Raji (cell line): ENCODE results near the gene MYO1G.

Source experiments
- POLR2A ChIP-seq: IDR thresholded peaks from 2 replicates; pipeline ENCODE4 v1.6.1; 2011; ENCODE audit warnings: low read depth, low read length, control low read depth; ENCODE audit not compliant: insufficient read depth

MYO1G gene

DNA sequence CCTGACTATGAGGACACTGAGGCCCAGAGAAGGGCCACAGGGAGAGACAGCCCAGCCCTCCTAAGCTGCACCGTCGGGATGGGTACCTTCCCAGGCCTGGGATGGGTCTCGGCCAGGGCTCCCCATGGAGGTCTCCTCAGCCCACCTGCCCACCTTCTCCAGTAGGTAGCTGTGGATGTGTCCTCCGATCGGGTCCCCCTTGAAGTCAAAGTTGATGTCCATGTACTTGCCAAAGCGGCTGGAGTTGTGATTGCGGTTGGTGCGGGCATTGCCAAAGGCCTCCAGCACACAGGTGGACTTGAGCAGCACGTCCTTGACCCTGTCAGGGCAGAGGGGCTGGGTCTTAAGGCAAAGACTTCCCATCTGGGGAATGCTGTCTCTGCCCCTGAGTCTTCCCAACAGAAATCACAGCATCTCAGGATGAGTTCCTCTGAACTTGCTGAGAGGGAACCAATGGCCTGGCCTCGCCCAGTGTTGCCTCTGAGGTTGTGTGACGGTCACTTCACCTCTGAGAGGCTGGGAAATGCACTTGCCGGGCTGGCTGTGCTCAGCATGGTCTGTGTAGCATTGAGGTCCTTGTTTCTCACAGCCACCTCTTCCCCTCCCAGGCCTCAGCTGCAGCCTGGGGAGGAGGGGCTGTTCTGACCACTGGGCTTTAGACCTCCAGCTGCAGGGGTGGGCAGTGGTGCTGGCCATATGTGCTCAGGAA is 3.3 kb downstream of the MYO1G start:
- TF ChIP-seq POLR2A, result no peak

DNA sequence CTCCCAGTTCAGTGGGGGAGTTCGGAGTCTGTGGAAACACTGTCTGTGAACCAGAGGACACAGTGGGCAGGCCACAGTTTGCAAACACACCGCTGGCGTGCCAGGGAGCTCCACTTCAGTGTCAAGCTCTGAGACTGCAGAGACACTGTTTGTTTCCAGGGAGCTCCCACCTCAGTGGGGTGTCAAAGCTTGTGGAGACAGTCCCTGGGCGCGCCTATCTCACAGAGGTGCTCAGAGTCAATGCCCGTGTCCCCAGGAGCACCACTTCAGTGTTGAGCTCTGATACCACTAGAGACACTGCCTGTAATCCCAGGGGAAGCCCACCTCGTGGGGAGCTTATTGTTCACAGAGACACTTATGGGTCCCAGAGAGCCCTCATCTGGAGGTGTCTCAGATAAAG is 4.3 kb downstream of the MYO1G start:
- no peak for TF ChIP-seq POLR2A

- TF ChIP-seq POLR2A, result no peak
Measured at GRCh38 chr7:44973610-44974401, 5.0 kb downstream of the MYO1G start.

- TF ChIP-seq POLR2A, result no peak
Measured at GRCh38 chr7:44972562-44972961, 6.3 kb downstream of the MYO1G start.

DNA sequence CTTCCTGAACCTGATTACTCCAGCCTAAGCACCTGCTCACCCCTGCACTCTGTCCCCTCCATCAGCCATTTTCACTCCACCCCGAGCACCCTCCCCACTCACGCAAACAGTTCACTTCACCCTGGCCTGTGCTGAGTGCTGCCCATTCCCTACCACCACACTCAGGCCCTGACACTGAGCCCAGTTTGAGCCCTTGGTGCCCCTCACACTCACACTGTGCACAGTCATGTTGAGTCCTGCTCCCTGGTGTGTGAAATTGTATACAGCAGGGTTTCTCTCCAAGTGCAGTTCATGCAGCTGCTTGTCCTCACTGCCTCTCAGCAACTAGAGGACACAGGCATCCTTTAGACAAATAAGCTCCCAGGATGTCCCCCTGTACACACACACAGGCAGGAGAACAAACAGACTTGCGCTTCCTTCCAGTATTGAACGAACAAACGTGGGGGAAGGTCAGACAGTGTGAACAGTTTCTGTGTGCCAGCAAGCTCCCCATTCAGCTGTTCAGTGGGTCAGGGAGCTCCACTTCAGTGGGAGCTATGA is 6.8 kb downstream of the MYO1G start:
- no peak for TF ChIP-seq POLR2A

DNA sequence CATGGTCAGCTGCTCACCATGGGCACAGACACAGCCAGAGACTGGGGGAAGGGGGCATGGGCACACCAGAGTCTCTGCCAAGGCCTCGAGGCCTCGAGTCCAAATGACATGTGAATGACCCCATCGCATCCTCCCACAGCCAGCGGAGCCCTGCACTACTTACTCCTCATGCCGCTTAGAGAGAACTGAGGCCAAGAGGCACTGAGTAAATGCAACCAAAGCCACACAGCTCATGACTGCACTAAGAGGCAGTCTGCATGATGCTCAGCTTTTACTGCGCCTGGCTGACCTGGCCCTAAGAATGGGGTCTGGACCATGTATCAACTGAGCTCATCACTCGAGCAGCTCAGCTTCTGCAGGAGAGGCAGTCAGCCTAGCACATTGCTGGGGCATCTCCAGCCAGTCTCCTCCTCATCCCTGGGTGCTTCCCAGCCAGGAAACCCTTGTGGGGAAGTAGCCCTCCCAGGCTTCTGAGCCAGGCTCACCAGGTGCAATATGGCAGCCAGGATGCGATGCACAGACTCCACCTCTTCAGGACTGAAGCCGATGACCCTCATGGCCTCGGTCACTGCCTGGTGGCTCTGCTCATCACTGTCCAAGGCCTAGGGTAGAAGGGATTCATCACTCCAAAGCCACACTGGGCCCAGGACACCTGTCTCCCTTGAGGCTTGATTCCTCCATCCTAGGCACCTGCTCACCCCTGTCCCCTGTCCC is 7.5 kb downstream of the MYO1G start:
- no peak for TF ChIP-seq POLR2A

- TF ChIP-seq POLR2A, result no peak
Measured at GRCh38 chr7:44970523-44971051, 8.2 kb downstream of the MYO1G start.

GRCh38 chr7:44969701-44970522 is 8.9 kb downstream of the MYO1G start:
- TF ChIP-seq POLR2A, result 0 out of 2 replicates have a peak, but pooled peaks have one; percentile 13

GRCh38 chr7:44969049-44969700 is 9.6 kb downstream of the MYO1G start:
- TF ChIP-seq POLR2A, result no peak

DNA sequence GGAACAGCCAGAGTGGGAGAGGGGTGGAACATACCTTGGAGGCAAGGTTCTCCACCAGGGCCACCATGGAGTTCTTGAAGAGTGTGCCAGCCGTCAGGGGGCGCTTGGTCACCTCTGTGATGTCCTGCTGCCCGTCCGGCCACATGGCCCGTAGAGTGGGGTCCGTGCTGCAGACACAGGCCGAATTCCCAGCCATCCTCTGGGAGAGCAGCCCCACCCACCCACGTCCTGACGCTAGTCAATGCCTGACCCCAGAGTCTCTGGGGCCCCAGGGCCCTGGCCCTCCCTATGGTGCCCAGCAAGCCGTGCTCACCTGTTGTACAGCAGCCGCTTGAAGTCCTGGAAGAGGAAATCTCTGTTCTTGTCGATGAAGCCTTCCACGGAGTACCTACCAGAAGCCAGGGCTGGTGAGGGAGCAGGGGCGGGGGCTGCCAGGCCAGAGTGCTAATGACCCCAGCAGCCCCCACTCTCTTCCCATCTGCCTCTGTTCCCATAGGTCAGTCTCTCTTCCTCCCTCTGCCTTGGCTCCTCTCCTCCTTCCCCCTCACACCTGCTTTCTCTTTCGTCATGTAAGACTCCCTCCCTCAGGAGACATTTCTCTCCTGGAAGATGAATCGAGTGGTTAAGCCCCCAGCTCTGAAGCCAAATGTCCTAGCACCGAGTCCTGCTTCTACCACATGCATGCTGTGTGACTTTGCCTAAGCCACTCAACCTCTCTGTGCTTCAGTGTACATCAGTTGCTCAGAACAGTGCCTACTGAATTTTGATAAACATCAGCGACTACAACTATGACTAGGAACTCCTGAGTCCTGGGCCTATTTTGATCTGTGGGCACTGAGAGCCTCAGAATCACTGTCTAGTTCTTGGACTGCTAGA is 11.0 kb downstream of the MYO1G start:
- TF ChIP-seq POLR2A, result no peak

DNA sequence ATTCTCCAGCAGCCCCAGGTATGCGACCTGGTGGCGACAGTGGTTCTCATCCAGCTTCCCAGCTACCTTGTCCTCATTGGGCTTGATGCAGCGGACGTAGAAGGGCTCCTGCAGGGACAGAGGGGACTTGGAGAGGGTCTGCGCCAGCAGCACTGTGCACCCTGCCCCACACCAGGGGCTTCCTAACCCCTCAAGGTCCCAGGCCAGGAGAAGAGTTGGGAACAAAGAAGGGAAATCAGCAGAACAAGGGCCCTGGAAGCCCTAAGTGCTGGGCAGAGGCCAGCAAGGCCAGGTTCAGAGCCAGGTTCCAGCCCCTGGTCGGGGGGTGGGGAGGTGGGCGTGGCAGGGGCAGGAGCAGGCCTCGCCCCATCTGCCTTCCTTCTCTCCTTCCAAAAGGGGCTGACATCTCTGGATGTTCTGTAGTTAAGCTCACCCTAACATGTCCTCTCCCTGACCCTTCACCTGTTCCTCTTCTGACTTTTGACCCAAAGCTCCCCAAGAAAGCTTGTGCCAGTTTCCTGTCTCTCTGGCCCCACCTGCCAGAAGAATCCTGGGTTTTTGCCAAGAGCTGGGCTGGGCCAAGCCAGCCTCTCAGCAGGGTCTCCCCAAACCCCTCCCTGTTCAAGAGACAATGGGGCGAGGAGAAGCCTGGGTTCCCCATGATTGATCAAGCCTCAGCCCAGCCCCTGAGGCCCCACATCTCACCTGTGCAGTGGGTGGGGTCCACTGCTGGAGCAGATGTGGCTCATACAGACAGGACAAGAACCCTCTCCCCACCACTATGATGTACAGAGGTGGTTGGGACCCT is 11.9 kb downstream of the MYO1G start:
- no peak for TF ChIP-seq POLR2A
